Panc1 (cell line): Measurements from ENCODE around the gene STRIP1. TPM values are rescaled to one million over a fixed set of nuclear protein-coding genes. Genes with fewer than 3 reads are reported as not detected.

Source experiments
- ATAC-seq: fragments of 200-7000 bp; cut with Tn5 transposase; 2 replicates; pipeline ENCODE4 v1.9.1; 2020; ENCODE audit warnings: mild to moderate bottlenecking, moderate library complexity
- BruUV-seq: library from RNA; stranded (reverse); fragments of 400-500 nt; replicated peaks from 2 replicates; lab custom pipeline; 2021; lab: Mats Ljungman, UMichigan
- CTCF ChIA-PET: fragments of 300-600 bp; sonication (Branson Sonifier 250); formaldehyde crosslinking; loops from one replicate; lab custom pipeline; 2022; ENCODE audit warnings: antibody characterized with exemption; lab: Charles Lee
- POLR2A ChIA-PET: fragments of 300-600 bp; sonication (Branson Sonifier 250); formaldehyde crosslinking; loops from one replicate; lab custom pipeline; 2022; ENCODE audit warnings: antibody characterized with exemption; lab: Charles Lee
- DNase-seq: peaks from one replicate; pipeline ENCODE4 v3.0.0-alpha.2; 2010; ENCODE audit warnings: low read depth, low spot score
- H3K27ac ChIP-seq: 2 replicates; pipeline ENCODE4 v1.5.1; 2011; ENCODE audit warnings: mild to moderate bottlenecking, low read length, inconsistent platforms
- H3K27me3 ChIP-seq: fragments of 200-500 bp; sonication (Bioruptor generic); 2 replicates; pipeline ENCODE4 v1.6.0; 2014; ENCODE audit warnings: low read length, inconsistent platforms; ENCODE audit not compliant: control insufficient read depth, insufficient read depth
- H3K36me3 ChIP-seq: fragments of 200-500 bp; sonication (Bioruptor generic); 2 replicates; pipeline ENCODE4 v1.5.1; 2014; ENCODE audit warnings: inconsistent platforms, mild to moderate bottlenecking, low read length, moderate library complexity; ENCODE audit not compliant: control insufficient read depth, insufficient read depth
- H3K4me1 ChIP-seq: 2 replicates; pipeline ENCODE4 v1.5.1; 2011; ENCODE audit warnings: inconsistent platforms, mild to moderate bottlenecking, low read length, moderate library complexity; ENCODE audit not compliant: control insufficient read depth, insufficient read depth
- H3K4me3 ChIP-seq, 2 experiments: 2 replicates each; pipeline ENCODE4 v1.5.1; 2011 to 2012; ENCODE audit warnings: low read depth in 2 of 2, low read length in 2 of 2, mild to moderate bottlenecking in 2 of 2, inconsistent platforms in 1 of 2, moderate library complexity in 1 of 2
- H3K9me3 ChIP-seq: fragments of 200-500 bp; sonication (Bioruptor generic); 2 replicates; pipeline ENCODE4 v1.5.1; 2014; ENCODE audit warnings: low read depth, mild to moderate bottlenecking, inconsistent platforms, low read length, moderate library complexity; ENCODE audit not compliant: control insufficient read depth, insufficient read depth
- POLR2AphosphoS5 ChIP-seq: IDR thresholded peaks from 2 replicates; pipeline ENCODE4 v1.6.1; 2012; ENCODE audit warnings: mild to moderate bottlenecking, low read depth, low read length, moderate library complexity
- SIN3A ChIP-seq: IDR thresholded peaks from 2 replicates; pipeline ENCODE4 v1.6.1; 2012; ENCODE audit warnings: low read depth, mild to moderate bottlenecking, low read length, moderate library complexity, borderline replicate concordance; ENCODE audit not compliant: insufficient read depth
- TCF7L2 ChIP-seq: IDR thresholded peaks from 2 replicates; pipeline ENCODE4 v1.6.1; 2011; ENCODE audit warnings: mild to moderate bottlenecking, low read depth, low read length, inconsistent platforms
- in situ Hi-C: cut with HindIII; loops from 2 replicates; pipeline ENCODE4 v1.10.0; 2016; ENCODE audit warnings: low sequenced_read_pairs, low pct_unique_long_range_greater_than_20kb
- intact Hi-C: fragments of 100-400 bp; cut with micrococcal nuclease; formaldehyde crosslinking; loops from one replicate; pipeline ENCODE4 v1.10.0; 2022; ENCODE audit not compliant: unreplicated experiment
- total RNA-seq: library from RNA; stranded (reverse); gene quantifications from one replicate; pipeline ENCODE4 v1.2.1, GENCODE V29; 2021; ENCODE audit not compliant: unreplicated experiment
- TF ChIP-seq, protein P1 (sequence below), 2 experiments: IDR thresholded peaks; 2 replicates each; pipeline ENCODE4 v1.6.1; 2011 to 2012; ENCODE audit warnings: low read depth in 2 of 2, control low read depth in 1 of 2, low read length in 1 of 2, mild to moderate bottlenecking in 1 of 2, moderate library complexity in 1 of 2; ENCODE audit not compliant: insufficient read depth in 1 of 2
- TF ChIP-seq, protein P2 (sequence below): fragments of 450-650 bp; IDR thresholded peaks from 2 replicates; pipeline ENCODE4 v1.5.1; 2017; ENCODE audit warnings: mild to moderate bottlenecking

The STRIP1 gene
- total RNA-seq, 1 experiment from 2014 or later = 26.1 TPM

DNA sequence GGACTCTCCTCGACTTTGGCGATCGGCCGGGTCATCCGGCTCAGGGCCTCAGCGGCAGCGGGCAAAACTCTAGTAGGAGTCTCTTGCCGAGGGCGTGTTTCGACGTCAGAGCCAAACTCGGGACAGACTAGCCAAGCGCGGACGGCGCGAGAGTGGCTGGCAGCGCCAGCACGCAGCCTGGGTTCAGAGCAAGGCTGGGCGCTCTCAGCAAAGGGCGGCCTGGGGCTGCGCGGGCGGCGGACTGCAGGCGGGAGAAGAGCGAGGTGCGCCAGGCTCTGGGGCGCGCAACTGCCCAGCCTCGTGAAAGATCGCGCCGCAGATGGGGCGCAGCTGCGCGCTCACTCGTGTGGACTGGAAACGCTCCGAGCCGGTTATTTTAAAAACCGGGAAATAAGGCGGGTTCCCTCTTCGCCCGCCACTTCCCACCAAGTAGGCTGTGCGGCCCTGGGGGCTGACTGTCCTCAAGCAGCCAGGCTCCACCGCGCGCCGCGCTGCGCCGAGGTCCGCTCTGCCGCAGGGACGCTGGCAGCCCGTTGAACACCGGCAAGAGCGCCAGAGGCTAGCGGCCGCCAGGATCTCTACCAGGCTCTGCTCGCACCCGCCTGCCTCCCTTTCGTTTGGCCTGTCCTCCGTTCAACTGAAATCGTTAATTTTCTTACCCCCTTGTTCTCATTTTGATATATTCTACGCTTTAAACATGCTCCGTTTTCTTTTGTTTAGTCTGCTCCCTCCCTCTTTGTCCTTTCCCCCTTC is 33.6 kb downstream of the STRIP1 start:
- TF ChIP-seq POLR2AphosphoS5 (no peak), TCF7L2 (no peak), SIN3A (no peak)
- TF ChIP-seq, protein P1, sequence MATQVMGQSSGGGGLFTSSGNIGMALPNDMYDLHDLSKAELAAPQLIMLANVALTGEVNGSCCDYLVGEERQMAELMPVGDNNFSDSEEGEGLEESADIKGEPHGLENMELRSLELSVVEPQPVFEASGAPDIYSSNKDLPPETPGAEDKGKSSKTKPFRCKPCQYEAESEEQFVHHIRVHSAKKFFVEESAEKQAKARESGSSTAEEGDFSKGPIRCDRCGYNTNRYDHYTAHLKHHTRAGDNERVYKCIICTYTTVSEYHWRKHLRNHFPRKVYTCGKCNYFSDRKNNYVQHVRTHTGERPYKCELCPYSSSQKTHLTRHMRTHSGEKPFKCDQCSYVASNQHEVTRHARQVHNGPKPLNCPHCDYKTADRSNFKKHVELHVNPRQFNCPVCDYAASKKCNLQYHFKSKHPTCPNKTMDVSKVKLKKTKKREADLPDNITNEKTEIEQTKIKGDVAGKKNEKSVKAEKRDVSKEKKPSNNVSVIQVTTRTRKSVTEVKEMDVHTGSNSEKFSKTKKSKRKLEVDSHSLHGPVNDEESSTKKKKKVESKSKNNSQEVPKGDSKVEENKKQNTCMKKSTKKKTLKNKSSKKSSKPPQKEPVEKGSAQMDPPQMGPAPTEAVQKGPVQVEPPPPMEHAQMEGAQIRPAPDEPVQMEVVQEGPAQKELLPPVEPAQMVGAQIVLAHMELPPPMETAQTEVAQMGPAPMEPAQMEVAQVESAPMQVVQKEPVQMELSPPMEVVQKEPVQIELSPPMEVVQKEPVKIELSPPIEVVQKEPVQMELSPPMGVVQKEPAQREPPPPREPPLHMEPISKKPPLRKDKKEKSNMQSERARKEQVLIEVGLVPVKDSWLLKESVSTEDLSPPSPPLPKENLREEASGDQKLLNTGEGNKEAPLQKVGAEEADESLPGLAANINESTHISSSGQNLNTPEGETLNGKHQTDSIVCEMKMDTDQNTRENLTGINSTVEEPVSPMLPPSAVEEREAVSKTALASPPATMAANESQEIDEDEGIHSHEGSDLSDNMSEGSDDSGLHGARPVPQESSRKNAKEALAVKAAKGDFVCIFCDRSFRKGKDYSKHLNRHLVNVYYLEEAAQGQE (IDR thresholded peaks at IDR 0.05; ENCODE audit: insufficient read depth in 1 of 2, low read depth in 2 of 2, low read length in 1 of 2) = no peak
- TF ChIP-seq, protein P2, sequence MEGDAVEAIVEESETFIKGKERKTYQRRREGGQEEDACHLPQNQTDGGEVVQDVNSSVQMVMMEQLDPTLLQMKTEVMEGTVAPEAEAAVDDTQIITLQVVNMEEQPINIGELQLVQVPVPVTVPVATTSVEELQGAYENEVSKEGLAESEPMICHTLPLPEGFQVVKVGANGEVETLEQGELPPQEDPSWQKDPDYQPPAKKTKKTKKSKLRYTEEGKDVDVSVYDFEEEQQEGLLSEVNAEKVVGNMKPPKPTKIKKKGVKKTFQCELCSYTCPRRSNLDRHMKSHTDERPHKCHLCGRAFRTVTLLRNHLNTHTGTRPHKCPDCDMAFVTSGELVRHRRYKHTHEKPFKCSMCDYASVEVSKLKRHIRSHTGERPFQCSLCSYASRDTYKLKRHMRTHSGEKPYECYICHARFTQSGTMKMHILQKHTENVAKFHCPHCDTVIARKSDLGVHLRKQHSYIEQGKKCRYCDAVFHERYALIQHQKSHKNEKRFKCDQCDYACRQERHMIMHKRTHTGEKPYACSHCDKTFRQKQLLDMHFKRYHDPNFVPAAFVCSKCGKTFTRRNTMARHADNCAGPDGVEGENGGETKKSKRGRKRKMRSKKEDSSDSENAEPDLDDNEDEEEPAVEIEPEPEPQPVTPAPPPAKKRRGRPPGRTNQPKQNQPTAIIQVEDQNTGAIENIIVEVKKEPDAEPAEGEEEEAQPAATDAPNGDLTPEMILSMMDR = no peak
- BruUV-seq = no TSS peak
- ATAC-seq (no peak), DNase-seq (no peak)
- Histone ChIP-seq H3K4me3 (no peak overlapping the region), H3K4me1 (no peaks in the 10 kb centered on the region), H3K9me3 (no peaks in the 10 kb centered on the region), H3K27me3 (no peaks in the 10 kb centered on the region), H3K36me3 (no peaks in the 10 kb centered on the region), H3K27ac (no peak overlapping the region)
- intact Hi-C loops (loop anchor here (1.0 kb wide), 1 partner anchor 20 kb away; no protein-coding TSS in a partner anchor), in situ Hi-C loops (no loop called here)
- CTCF ChIA-PET = no interaction called here
- POLR2A ChIA-PET = no interaction called here

DNA sequence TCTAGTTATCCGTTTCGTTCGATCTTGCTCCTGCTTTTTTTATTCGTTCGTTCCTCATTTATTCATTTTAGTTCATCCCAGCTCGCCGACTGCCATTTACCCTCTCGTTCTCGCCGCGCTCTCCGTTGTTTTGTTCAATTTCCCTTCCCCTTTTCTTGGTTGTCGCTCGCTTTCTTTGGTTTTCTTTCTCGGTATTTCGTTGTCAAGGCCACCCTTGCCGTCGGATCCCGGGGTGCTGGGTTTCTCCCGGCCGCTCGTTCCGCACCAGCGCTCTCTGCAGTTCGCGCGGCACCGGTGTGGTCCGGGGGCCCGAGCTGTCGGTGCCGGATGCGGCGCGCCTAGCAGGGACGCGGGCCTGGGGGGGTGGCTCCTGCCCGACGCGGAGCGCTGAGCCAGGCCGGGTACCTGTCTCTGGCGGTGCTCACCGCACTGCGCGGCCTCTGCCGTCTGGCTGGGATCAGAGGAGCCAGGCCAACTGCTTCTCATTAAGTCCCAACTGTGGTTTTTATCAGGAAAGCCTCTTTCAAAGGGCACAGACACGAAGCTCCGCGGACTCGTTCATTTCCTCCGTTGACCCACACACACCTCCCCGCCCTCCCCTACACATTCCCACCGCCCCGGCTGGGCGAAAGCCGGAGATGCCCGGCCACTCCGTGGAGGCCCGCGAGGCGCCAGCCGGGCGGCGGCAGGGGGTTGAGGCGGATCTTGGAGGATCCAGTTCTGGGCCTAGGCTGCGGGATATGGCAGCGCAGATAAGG is 34.4 kb downstream of the STRIP1 start:
- POLR2A ChIA-PET = no interaction called here
- TF ChIP-seq, protein P2 = no peak
- H3K4me3 ChIP-seq = no peak overlapping the region
- no peaks in the 10 kb centered on the region for H3K4me1 ChIP-seq
- CTCF ChIA-PET = no interaction called here
- no peak overlapping the region for H3K27ac ChIP-seq
- H3K36me3 ChIP-seq = no peaks in the 10 kb centered on the region
- DNase-seq (no peak), ATAC-seq (no peak)
- no peaks in the 10 kb centered on the region for H3K9me3 ChIP-seq
- intact Hi-C loops (loop anchor here (1.0 kb wide), 1 partner anchor 19 kb away; no protein-coding TSS in a partner anchor), in situ Hi-C loops (no loop called here)
- BruUV-seq = no TSS peak
- H3K27me3 ChIP-seq = no peaks in the 10 kb centered on the region
